GDM1 (cell line): ENCODE results near the gene COX19.
"Not testable (repeated sequence)": the region's sequence is repeated elsewhere in the genome, so short reads cannot be mapped to it uniquely, and the experiment has no call there.

ENCODE experiments used
- DNase-seq: peaks from one replicate; lab custom pipeline; 2025; lab: John Stamatoyannopoulos, UW

The COX19 gene

DNA sequence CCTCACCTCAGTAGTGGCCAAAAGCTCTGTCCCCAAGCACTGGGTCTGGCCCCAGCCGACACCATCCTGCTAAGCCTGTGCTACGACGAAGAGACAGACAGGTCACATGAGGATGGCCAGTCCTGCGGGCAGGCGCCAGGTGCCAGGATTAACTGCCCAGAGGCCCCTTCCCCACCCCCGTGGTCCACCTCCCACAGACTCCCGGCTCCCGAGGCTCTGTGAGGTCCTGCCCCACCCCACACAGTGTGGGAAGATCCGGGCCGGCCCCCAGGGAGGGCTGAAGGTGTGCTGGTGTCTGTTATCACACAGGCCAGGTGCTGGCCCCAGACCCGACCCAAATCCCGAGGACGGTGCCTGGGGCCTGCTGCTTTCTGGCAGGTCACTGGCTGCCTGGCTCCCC lies 34.9 kb upstream of the COX19 start:
- DNase-seq = no peak

DNA sequence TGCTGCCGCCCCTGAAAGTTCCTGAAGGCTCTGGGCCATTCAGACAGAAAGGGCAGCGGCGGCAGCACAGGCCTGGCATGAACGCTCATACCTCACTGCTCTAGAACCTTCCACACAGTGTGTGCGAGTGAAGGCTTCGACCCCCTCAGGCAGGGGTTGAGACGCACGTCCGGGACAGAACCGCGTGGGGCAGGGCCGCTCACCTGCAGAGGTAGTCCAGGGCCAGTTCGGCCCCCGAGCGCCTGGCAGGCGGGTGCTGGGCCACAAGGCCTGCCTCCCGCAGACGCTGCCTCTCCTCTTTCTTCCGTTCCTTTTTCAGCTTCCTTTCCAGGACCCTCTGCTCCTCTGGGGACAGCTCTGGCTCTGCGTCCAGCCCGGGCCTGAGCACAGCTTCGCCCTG lies 34.4 kb upstream of the COX19 start:
- no peak for DNase-seq

DNA sequence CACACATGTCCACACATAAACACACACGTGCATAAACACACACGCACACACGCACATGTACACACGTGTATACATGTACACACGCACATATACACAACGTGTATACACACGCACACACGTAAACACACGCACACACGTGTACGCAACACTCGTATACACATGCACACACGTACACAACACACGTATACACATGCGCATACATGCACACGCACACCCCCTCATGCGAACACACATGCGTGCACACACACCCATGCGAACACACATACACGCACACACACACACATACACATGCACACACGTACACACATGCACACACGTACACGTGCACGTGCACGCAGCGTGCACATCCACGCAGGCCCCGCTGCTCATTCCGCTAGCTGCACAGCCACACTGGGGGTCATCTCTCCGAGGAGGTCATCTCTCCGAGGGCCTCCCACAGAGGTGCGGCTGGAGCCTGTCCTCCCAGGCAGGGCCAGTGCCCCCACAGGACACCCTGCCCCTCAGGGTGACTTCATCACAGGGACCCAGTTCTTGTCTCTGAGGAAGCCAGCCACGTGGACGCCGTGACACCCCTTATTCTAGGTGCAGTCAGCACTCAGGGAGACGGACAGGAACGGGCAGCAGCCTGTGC lies 33.5 kb upstream of the COX19 start:
- DNase-seq = no peak

DNA sequence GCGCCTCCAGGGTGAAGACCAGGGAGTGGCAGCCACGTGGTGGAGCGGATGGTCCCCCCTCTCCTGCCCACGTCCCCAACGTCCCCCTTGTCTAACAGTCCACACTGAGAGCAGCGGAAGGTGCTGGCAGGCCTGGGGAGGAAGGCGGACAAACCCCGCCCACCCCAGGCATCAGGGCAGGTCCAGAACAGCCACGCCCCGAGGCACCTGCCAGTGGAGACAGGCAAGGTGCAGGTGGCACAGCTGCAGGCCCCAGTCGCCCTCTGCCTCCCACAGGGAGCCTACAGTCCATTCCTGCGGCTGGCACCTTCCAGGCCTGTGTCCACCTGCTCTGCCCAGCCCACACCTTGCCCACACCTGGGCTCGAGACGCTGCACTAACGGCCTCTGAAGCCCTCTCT lies 32.6 kb upstream of the COX19 start:
- no peak for DNase-seq

DNA sequence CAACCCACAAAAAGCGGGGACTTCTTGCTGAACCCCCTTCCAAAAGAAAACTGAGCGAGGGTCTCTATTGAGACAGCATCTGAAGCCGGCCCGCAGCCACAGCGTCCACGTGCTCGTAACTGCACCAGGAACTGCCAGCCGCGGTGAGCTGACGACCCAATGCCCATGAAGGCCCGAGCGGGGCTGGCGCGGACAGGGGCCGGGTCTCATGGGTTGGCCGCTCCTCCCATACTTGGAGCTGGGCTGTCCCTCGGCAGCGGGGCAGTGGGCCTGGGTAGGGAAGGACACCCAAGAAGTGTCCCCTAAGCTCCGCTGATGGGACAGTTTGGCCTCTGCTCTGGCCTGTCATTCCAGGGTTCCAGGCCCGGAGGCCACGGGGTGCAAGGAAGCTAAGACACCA lies 30.0 kb upstream of the COX19 start:
- no peak for DNase-seq

DNA sequence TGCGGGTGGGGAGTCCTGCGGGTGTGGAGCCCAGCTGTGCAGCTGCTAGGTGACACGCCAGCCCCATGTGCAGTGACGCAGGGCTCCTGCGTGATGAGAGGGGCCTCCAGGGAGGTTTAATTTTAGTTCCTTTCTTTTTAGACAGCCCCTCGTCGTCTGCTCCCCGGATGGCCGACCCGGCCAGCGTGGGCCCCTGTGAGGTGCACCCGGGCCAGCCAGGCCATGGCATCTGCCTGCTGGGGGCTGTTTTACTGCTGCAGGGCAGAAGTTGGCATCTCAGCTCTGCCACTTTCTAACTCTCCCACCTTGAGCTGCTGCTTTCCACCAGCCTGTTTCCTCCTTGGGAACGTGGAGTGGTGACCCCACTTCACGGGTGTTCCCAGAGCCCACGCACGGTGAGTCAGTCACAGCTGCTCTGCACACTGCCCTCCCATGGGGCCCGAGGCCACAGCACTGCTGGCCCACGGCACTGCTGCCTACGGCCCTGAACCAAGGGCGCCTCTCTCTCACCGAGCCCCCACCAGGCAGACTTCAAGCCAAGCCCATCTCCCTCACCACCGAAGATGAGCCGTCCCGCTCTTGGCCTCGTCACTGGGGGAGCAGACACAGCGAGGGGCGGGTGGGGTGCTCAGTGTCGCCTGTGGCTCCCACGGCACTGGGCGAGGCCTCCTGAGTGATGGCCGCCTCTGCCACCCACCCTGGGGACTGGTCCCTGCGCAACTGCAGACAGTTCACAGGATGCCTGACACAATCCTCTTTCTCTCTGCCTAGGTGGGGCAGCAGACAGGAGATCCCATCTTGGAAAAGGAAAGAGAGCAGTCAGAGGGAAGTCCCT lies 28.9 kb upstream of the COX19 start:
- DNase-seq = no peak

DNA sequence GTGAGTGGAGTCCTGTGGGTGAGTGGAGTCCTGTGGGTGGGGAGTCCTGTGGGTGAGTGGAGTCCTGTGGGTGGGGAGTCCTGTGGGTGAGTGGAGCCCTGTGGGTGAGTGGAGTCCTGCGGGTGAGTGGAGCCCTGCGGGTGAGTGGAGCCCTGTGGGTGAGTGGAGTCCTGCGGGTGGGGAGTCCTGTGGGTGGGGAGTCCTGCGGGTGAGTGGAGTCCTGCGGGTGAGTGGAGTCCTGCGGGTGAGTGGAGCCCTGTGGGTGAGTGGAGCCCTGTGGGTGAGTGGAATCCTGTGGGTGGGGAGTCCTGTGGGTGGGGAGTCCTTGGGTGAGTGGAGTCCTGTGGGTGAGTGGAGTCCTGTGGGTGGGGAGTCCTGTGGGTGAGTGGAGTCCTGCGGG lies 27.1 kb upstream of the COX19 start:
- not testable (repeated sequence) for DNase-seq

DNA sequence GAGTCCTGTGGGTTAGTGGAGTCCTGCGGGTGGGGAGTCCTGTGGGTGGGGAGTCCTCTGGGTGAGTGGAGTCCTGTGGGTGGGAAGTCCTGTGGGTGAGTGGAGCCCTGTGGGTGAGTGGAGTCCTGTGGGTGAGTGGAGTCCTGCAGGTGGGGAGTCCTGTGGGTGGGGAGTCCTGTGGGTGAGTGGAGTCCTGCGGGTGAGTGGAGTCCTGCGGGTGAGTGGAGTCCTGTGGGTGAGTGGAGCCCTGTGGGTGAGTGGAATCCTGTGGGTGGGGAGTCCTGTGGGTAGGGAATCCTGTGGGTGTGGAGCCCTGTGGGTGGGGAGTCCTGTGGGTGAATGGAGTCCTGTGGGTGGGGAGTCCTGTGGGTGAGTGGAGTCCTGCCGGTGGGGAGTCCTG lies 26.7 kb upstream of the COX19 start:
- not testable (repeated sequence) for DNase-seq

DNA sequence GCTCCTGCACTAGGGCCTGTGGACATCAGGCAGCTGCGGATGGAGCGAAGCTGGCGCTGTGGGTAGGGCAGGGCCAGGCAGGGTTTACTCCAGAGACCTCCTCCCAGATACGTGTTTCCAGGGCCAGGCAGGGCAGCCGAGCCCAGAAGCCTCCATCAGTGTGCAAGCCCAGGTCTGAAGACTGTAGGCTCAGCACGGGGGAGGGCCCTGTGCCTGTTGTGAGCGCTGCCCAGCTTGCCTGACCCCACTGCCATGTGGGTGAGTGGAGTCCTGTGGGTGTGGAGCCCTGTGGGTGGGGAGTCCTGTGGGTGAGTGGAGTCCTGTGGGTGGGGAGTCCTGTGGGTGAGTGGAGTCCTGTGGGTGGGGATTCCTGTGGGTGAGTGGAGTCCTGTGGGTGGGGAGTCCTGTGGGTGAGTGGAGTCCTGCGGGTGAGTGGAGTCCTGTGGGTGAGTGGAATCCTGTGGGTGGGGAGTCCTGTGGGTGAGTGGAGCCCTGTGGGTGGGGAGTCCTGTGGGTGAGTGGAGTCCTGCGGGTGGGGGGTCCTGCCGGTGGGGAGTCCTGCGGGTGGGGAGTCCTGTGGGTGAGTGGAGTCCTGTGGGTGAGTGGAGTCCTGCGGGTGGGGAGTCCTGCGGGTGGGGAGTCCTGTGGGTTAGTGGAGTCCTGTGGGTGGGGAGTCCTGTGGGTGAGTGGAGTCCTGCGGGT lies 25.9 kb upstream of the COX19 start:
- DNase-seq = not testable (repeated sequence)

DNA sequence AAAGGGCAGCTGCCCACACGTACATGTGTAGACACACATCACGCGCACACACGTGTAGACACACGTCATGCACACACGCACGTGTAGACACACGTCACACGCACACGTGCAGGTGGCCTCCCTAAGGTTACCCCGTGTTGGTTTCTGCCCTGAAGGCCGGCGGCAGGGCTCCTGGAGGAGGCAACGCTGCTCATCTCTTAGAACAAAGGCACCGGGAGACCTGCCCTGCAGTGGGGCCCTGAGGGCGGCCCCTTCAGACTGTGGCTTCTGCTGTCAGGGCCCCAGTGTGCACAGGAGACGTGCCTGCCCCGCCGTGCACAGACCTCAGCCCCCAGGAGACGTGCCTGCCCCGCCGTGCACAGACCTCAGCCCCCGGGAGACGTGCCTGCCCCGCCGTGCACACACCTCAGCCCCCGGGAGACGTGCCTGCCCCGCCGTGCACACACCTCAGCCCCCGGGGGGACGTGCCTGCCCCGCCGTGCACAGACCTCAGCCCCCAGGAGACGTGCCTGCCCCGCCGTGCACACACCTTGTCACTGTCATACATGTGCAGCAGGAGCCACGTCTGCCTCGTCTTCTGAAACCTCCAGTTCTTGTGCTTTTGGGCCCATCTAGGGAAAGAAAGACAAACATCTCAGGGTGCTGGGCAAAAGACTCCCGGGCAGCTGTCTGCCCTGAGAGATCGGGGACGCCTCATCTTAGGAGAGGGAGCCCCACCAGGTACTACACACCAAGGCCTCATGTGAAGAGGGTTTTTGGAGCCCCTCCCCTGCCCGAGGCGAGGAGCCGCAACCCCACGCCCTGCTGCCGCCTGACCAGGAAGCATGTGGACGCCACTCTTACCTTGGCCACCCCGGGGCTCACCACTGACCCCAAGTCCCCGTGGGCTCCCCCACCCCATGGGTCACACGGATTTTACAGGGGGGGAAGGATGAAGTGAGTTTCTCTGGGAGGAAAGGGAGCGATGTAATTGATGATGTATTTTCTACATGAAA lies 24.9 kb upstream of the COX19 start:
- no peak for DNase-seq

DNA sequence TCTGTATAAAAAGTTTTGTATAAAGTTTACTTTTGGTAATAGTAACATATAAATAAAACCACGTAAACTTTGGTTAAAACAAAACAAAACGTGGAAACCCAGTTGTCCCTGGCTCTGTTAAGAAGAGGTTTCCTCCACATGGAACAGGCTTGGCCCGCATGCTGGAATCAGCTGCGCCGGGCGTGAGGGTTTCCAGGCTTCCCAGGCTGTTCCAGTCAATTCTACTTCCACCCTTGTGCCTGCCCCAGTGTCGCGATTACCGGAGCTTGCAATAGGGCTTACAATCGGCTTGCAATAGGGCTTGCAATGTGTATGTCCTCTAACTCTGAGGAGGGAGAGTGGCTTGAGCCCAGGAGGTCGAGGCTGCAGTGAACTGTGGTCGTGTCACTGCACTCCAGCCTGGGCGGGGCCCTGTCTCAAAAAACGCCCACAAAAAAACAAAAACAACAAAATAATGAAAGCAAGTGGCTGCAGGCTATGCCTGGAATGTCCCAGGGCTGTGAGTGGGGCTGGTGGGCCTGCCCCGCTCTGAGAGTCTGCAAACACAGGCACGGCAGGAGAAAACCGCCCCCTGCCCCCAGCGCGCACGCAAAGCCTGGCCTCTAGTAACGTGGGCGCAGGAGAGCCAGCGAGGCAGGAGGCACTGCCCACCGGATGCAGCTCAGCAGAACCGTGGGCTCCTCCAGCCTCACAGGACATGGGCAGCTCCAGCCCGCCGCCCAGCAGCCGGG lies 24.0 kb upstream of the COX19 start:
- no peak for DNase-seq

DNA sequence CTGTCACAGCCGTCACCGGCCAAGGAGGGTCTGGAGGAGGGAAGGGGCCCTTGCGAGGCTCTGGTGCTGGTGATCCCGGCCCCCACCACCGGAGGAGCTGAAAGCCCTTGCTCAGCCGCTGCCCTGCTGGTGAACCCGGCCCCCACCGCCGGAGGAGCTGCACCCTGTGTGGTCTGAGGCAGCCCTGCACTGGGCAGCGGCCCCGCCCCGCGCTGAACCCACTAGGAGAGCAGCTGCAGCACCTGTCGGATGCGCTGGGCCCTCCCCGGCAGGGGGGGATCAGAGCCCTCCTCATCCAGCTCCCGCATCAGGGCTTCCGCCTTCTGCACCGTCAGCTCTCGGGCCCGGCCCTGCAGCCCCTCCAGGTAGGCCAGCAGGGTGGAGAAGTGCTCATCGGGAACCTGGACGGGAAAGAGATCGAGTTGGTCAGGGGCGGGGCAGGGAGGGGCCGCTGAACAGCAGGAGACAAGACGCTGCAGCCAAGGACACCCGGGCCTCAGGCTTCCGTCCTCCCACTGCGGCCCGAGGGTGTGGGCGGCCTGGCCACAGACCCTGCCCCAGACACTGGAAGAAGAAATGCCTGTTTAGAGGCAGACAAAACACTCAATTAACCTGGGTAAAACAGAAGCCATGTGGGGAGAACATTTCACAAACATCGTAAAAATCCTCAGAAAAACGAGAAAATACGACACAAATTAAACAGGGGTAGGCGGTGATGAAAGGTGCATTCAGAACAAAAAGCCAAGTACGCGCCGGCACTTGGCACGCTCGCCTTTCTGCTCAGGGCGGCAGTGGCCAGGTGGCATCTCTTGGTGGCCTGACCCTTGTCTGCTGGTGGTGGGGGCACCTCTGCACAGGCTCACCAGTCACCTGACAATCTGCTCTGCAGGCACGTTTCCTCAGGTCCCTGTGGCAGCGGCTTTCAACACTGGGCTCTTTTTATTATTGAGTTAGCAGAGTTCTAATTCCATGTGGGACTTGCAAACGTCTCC lies 22.4 kb upstream of the COX19 start:
- no peak for DNase-seq

DNA sequence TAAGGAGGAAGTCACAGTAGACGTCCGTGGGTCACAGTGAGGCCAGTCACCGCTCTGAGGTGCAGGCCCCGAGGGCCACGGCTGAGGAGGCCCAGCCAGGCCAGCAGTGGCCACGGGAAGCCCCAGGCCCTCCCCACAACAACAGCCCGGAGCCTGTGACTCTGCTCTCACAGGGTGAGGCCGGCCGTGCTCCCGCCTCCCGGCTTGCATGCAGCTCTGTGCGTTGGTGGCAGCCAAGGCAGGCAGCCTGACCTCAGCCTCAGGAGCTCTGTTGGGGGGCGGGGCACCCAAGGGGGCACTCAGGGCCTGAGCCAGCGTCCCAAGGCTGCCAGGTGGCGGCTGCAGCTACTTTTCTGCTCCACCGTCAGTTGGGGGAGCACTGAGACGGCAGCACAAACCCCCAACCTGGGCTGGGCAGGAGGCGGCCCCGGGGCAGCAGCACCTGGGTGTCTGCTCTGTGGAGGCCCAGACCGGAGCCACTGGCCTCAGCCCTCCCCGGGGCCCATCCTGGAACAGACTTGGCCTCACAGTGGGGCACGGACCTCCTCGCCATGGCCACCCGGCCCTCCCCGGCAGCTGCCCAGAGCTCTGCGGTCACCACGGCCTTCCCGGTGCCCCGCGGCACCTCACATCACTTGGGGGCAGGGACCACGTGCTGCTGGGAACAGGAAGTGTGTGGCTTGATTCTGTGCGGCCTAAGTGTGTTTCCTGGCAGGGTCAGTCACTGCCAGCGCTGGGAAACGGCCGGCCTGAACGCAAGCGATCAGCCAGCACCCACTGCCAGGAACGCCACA lies 20.9 kb upstream of the COX19 start:
- no peak for DNase-seq

DNA sequence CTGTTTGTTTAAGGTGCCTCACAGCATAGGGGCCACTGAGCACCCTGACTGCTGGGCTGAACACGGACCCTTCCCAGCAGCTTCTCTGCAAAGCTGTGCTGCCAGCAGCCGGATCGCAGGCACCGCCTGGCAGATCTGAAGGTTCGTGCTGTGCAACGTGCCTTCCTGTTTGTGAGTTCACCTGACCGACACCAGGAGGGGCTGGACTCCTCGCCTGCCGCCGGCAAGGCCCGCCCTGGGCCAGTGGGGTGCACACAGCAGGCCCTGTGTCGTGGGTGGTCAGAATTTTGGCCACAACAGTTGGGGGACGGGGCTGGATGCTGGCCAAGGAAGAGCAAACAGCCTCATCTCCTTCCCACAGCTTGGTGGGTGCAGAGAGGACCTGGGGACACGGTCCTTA lies 20.2 kb upstream of the COX19 start:
- DNase-seq = no peak

DNA sequence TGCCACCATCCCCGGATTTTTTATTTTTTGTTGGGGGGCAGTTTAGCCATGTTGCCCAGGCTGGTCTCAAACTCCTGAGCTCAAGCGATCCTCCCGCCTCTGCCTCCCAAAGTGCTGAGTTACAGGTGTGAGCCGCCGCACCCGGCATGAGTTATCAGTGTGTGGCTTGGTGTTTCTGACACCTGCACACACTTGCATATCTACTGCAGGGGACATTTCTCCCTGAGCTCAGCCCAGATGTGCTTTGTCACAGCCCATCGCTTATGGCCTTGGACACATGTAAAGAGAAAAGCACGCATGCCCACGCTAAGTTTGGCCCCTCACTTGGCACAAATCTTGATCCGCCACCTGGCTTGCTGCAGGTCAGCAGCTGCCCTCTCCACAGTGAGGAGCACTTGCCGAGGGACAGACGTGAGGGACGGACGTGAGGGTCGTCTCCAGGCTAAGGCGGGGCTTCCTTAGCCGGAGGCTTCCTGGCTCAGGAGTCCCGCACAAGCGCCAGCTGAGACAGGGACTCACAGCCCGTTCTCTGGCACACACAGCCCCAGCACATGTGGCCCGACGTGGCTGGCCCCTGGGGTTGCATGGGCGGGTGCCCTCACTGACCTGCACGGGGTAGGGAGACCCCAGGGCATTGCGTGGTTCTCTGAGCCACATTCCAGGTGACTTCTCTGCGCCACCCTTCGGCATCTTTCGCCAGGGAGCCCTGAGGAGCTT lies 19.4 kb upstream of the COX19 start:
- DNase-seq = no peak

DNA sequence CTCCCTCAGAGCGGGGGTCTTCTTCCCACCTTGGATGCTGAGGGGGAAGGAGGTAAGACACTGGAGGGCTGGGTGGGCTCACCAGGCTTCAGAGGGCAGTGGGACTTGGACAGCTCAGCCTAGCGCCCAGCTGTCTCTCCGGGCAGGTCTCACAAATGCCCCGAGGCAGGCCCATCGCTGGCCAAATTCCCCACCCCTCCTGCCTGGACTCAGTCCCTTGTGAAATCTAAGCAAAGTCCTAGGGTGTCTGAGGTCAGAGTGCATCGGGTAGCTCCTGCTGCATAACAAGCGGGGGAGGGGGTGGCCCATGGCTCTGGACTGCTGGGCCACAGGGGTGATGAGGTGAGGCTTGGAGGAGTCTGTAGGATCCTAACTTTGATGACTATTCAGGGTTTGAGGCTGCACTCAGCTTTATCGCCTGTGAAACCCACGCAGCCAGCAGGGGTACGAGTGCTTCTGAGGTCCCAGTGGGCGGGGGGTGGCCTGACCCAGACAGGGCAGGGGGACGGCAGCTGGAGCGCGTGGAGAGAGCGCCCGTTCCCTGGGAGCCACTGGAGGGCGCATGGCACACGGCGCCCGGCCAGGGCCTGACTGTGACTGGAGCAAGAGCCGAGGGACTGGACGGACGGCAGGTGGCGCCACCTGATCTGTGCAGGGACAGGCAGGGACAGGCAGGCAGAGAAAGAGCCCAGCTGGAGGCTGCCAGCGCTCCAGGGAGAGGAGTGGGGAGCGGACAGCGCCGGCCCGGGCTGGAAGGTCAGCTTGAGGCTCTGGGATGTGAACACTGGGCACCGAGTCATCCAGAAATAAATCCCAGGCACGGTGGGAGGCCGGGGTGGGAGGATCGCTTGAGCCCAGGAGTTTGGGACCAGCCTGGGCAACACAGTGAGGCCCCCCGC lies 17.6 kb upstream of the COX19 start:
- DNase-seq = peak; percentile 88
